B cell (primary cell): ENCODE measurements around the gene CENPA.
"Not testable (repeated sequence)": the region's sequence is repeated elsewhere in the genome, so short reads cannot be mapped to it uniquely, and the experiment has no call there.

Experiments used
- EZH2 ChIP-seq: IDR thresholded peaks from 2 replicates; pipeline ENCODE4 v1.6.1; 2012; ENCODE audit warnings: borderline replicate concordance, low read depth, mild to moderate bottlenecking, moderate library complexity, low read length; ENCODE audit not compliant: insufficient read depth, poor library complexity, severe bottlenecking
- TF ChIP-seq, protein P1 (sequence below): fragments of 200-600 bp; IDR thresholded peaks from one replicate; pipeline ENCODE4 v1.8.0; 2022; ENCODE audit warnings: antibody characterized with exemption, mild to moderate bottlenecking

DNA sequence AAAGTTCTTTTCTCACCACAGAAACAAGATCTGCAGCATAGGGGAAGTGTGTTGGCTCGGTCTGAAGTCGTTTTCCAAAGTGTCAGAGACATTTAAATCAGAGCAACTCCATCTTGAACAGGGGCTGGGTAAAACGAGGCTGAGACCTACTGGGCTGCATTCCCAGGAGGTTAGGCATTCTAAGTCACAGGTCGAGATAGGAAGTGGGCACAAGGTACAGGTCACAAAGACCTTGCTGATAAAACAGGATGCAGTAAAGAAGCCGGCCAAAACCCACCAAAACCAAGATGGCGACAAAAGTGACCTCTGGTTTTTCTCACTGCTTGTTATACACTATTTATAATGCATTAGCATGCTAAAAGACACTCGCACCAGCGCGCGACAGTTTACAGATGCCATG, 24.9 kb upstream of the CENPA start:
- TF ChIP-seq, protein P1, sequence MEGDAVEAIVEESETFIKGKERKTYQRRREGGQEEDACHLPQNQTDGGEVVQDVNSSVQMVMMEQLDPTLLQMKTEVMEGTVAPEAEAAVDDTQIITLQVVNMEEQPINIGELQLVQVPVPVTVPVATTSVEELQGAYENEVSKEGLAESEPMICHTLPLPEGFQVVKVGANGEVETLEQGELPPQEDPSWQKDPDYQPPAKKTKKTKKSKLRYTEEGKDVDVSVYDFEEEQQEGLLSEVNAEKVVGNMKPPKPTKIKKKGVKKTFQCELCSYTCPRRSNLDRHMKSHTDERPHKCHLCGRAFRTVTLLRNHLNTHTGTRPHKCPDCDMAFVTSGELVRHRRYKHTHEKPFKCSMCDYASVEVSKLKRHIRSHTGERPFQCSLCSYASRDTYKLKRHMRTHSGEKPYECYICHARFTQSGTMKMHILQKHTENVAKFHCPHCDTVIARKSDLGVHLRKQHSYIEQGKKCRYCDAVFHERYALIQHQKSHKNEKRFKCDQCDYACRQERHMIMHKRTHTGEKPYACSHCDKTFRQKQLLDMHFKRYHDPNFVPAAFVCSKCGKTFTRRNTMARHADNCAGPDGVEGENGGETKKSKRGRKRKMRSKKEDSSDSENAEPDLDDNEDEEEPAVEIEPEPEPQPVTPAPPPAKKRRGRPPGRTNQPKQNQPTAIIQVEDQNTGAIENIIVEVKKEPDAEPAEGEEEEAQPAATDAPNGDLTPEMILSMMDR: not testable (repeated sequence)
- not testable (repeated sequence) for TF ChIP-seq EZH2
